PC-9 (cell line): ENCODE results near the gene KRCC1.

ENCODE experiments used
- EZH2 ChIP-seq: fragments of 200-600 bp; sonication (generic); IDR thresholded peaks from 2 replicates; pipeline ENCODE4 v1.8.0; 2017; ENCODE audit warnings: antibody characterized with exemption, low read depth
- TF ChIP-seq, protein P1 (sequence below): fragments of 200-600 bp; sonication (generic); conservative IDR thresholded peaks from 2 replicates; pipeline ENCODE4 v1.6.1; 2017; ENCODE audit warnings: mixed run types, antibody characterized with exemption, mild to moderate bottlenecking, moderate library complexity

DNA sequence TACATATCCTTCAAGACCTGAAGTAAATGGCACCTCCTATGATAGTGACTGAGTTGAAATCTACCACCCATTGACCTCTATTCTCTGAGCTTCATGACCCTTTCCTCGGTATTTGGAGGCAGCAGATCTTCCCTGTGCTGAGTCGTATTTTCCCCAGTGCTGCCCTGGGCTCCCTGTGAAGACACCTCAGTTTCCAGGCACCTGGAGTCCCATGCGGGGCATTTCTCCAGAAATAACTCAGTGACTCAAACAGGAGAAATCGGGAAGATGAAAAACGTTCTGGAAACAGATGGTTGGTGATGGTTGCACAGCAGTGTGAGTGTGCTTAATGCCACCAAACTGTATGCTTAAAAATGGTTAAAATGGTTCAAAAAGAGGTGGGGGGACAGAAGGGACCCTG, 30.0 kb upstream of the KRCC1 start:
- TF ChIP-seq, protein P1, sequence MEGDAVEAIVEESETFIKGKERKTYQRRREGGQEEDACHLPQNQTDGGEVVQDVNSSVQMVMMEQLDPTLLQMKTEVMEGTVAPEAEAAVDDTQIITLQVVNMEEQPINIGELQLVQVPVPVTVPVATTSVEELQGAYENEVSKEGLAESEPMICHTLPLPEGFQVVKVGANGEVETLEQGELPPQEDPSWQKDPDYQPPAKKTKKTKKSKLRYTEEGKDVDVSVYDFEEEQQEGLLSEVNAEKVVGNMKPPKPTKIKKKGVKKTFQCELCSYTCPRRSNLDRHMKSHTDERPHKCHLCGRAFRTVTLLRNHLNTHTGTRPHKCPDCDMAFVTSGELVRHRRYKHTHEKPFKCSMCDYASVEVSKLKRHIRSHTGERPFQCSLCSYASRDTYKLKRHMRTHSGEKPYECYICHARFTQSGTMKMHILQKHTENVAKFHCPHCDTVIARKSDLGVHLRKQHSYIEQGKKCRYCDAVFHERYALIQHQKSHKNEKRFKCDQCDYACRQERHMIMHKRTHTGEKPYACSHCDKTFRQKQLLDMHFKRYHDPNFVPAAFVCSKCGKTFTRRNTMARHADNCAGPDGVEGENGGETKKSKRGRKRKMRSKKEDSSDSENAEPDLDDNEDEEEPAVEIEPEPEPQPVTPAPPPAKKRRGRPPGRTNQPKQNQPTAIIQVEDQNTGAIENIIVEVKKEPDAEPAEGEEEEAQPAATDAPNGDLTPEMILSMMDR, result no peak
- no peak for TF ChIP-seq EZH2
